Measurements from ENCODE around the gene LAGE3. TPM values are rescaled to one million over a fixed set of nuclear protein-coding genes. Genes with fewer than 3 reads are reported as not detected.
A peak's percentile ranks its signal among the peaks of the same experiment; 100 is the strongest.

Gene LAGE3
- total RNA-seq, 3 donors from 2014 or later: 10.7 to 18.5 (median 13.9) TPM

DNA sequence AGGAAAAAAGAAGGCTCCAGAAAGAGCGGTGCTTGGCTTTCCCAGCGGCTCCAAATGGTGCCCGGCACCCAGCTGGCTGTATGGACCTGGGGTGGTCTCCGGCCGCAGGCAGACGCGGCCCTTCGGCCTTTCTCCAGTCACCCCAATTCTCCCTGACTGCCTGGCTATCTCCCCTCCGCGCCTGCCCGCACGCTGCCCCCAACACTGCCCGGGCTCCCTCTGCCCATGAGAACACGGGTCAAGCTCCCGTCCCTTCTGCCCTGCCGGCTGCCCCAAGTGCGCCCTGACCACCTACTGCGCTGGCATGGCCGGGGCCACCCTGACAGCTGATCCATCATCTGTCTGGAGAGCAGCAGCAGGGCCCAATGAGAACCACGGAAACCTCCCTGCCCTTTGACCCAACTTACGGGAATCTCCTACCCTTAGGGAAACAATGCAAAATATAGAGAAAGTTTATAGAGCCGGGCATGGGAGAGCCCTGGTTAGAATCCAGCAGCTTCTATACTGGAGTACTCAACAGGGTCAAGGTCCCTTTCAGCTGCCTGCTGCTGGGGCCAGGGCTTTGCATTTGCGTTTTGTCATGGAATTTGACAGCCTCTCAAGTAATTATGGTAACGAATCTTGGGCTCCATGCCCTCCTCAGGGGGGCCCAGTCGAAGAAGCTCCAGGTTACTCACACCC lies 38.2 kb upstream of the LAGE3 start:
- ATAC-seq: peak; percentile 33
- no peaks in the 10 kb centered on the region for H3K9me3 ChIP-seq
- H3K4me3 ChIP-seq: no peak overlapping the region
- no peaks in the 10 kb centered on the region for H3K36me3 ChIP-seq (ENCODE audit: low read depth)
- H3K4me1 ChIP-seq (ENCODE audit: low read depth): no peaks in the 10 kb centered on the region
- DNase-seq: peak in 2 of 3 donors; percentile 63 to 66
- intact Hi-C loops (cut with DNase I, micrococcal nuclease): no loop called here
- TF ChIP-seq, protein P1, sequence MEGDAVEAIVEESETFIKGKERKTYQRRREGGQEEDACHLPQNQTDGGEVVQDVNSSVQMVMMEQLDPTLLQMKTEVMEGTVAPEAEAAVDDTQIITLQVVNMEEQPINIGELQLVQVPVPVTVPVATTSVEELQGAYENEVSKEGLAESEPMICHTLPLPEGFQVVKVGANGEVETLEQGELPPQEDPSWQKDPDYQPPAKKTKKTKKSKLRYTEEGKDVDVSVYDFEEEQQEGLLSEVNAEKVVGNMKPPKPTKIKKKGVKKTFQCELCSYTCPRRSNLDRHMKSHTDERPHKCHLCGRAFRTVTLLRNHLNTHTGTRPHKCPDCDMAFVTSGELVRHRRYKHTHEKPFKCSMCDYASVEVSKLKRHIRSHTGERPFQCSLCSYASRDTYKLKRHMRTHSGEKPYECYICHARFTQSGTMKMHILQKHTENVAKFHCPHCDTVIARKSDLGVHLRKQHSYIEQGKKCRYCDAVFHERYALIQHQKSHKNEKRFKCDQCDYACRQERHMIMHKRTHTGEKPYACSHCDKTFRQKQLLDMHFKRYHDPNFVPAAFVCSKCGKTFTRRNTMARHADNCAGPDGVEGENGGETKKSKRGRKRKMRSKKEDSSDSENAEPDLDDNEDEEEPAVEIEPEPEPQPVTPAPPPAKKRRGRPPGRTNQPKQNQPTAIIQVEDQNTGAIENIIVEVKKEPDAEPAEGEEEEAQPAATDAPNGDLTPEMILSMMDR (IDR thresholded peaks at IDR 0.05): no peak

DNA sequence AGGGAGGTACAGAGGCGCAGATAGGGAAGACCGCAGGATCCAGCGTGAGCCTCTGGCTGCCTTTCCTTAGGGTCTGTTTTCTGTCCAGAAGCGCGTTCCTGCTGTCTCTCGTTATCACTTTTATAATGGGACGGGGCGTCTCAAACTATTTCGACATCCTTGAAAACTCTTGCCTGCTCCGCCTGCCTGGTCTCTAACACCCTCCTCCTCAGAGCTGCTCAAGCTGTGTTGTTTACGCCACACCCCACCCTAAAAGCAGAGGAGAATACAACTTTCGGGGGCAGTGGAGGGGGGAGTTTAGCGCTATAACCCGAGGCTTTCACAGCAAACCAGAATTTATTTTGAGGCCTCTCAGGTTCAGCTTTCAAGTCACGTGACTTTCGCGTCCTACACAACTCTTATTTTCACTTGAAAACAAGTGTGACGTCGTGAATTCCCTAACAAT lies 37.6 kb upstream of the LAGE3 start:
- ATAC-seq: peak; percentile 5
- Histone ChIP-seq H3K4me3 (peak overlapping the region; percentile 38), H3K9me3 (no peaks in the 10 kb centered on the region), H3K36me3 (ENCODE audit: low read depth) (no peaks in the 10 kb centered on the region), H3K4me1 (ENCODE audit: low read depth) (no peaks in the 10 kb centered on the region)
- DNase-seq: peak in 1 of 3 donors; percentile 43
- TF ChIP-seq, protein P1 (IDR thresholded peaks at IDR 0.05): no peak
- intact Hi-C loops (cut with DNase I, micrococcal nuclease): no loop called here

DNA sequence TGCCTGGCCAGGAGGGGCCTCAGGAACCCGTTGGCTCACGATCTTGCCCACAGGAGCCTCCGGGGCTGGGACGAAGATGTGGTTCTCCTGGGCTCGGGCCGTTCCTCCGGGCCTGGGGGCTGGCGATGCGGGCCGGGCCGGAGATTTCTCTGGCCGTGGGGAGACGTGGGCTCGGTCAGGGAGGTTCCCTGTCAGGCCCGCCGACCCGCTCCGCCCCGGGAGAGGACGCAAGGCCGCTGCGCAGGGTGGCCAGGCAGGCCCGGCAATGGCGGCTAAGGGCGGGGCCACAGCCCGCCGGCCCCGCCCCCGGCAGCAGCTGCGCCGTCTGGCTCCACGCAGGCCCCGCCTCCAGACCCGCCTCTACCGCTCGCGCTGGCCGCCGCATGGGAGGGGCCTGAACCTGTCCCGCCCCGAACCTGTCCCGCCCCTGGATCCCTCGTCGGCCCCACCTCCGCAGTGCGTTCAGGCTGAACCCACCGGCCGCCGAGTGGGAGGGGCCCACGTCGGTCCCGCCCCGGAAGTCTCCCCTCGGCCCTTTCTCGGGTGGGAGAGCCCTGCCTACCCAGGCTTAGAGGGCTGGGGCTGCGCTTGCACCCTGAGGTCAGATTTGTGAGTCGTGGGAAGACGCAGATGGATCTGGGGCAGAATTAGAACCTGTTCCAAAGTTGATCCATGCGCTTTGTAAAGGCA lies 37.0 kb upstream of the LAGE3 start, which contains the start of gene FAM3A:
Gene FAM3A (minus strand): TSS at position 267 of the 690 bp plus-strand sequence. CDS start 460 bp downstream, outside the sequence.
- H3K4me3 ChIP-seq: peak within 1 kb of the TSS; percentile 38
- ATAC-seq (peak; percentile 90), DNase-seq (peak; percentile 91 to 96 (median 96))
- H3K9me3 ChIP-seq: no peaks in the 10 kb centered on the region
- TF ChIP-seq, protein P1 (IDR thresholded peaks at IDR 0.05): no peak
- no peaks in the 10 kb centered on the region for H3K36me3 ChIP-seq (ENCODE audit: low read depth)
- intact Hi-C loops (cut with DNase I, micrococcal nuclease): no loop called here
- no peaks in the 10 kb centered on the region for H3K4me1 ChIP-seq (ENCODE audit: low read depth)

DNA sequence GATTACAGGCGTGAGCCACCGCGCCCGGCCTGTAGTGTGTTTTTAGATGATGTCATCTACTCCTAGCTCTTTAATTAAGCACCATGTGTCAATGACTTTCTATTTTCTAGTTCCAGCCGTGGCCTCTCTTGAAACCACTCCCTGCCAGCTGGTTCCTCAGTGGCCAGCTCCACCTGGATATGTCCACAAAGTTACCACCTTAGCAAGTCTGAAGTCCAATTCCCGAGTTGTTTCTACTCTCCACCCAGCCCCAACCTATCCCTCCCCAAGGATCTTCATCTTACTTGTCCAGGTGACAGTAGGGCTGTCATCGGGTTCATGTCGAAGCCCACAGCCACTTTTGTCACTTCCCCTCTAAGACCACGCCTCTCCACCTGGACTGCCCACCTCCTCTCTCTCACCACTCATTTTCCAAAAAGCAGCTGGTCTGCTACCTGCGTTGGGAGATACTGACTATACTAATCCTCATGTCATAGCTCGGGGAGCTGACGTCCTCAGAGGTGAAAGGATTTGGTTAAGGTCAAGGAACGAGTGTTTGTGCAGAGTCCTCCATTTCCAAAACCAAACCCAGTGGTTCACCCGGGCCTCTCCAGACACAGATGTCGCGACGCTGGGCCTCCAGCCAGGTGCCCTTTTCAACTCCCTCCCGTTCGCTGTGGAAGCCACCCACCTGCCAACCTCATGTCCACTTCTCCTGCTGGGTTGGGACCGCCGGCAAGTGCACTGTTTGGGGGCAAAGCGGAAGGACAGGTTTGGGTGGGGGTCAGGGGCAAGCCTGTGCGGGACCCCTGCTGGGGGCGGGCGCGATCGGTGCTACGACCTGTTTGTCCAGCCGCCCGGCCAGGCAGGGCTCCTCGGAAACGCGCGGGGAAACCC lies 36.2 kb upstream of the LAGE3 start:
- DNase-seq (peak in 2 of 3 donors; percentile 63 to 67), ATAC-seq (peak; percentile 66)
- Histone ChIP-seq H3K36me3 (ENCODE audit: low read depth) (no peaks in the 10 kb centered on the region), H3K9me3 (no peaks in the 10 kb centered on the region), H3K4me1 (ENCODE audit: low read depth) (no peaks in the 10 kb centered on the region), H3K4me3 (peak overlapping the region; percentile 38)
- intact Hi-C loops (cut with DNase I, micrococcal nuclease): no loop called here
- TF ChIP-seq, protein P1 (IDR thresholded peaks at IDR 0.05): no peak

DNA sequence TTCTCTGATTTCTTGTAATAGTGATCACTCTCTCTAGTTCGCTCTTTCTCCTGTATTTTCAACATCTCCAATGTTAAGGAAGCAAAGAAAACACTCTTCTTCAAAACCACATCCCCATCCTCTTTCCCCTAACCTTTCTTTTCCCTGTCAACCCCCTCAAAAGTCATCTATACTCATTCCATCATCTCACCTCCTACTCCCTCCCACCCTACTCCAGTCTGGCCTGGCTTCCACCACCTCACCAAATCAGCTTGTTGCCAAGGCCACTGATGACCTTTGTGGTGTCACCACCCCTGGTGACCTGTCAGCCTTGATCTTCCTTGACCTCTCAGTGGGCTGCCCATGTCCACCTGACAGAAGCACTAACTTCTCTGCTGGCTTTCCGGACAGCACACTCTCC lies 34.6 kb upstream of the LAGE3 start:
- Histone ChIP-seq H3K9me3 (no peaks in the 10 kb centered on the region), H3K36me3 (ENCODE audit: low read depth) (no peaks in the 10 kb centered on the region), H3K4me1 (ENCODE audit: low read depth) (no peaks in the 10 kb centered on the region), H3K4me3 (no peak overlapping the region)
- TF ChIP-seq, protein P1 (IDR thresholded peaks at IDR 0.05): no peak
- DNase-seq (no peak), ATAC-seq (no peak)
- intact Hi-C loops (cut with DNase I, micrococcal nuclease): no loop called here
